Measurements from ENCODE around the gene DISP2.
A peak's percentile ranks its signal among the peaks of the same experiment; 100 is the strongest.

DISP2 gene

GRCh38 chr15:40327457-40327856 is 30.6 kb upstream of the DISP2 start:
- no peak for DNase-seq

DNA sequence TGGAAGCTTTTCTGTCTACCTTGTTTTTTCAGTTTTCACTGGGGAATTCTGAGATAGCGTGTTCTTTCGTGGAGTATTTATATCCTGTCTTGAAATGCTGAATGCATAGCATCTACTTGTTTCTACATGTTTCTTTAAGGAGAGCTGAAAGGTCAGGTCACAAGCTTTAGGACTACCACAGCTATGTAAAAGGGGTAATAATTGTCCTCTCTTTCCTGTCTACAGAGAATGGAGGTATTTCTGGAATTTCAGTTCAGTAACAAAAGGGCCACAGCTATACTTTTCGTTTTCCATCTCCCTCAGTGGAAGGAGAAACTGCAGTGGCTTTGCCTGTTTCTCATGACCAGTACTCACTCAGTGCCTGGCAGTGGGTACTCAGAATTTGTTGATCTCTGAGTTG is 29.8 kb upstream of the DISP2 start:
- DNase-seq, result no peak

GRCh38 chr15:40328751-40329150 is 29.3 kb upstream of the DISP2 start:
- DNase-seq, result no peak

GRCh38 chr15:40329804-40330203 is 28.2 kb upstream of the DISP2 start:
- no peak for DNase-seq

DNA sequence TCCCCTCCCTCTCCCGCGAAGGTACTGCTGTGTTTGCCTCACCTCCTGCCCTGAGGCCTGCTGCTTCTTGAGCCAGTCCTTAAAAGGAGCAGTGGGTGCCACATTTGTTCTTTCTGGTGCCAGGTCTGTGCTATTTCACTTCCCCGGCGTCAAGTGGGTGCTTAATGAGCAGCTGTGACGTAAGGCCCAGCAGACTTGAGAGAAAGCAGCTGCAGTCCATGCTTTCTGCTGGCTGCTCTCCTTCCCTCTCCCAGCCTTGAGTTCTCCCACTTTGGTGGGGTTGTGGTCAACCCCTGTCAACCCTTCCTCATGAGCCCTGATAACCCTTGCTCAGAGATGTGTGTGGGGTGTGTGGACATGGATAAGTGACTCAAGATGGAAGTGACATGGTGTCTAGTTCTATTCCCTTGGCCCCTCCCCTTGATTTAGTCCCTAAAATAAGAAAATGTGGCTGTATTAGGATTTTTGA is 27.6 kb upstream of the DISP2 start:
- no peak for DNase-seq

DNA sequence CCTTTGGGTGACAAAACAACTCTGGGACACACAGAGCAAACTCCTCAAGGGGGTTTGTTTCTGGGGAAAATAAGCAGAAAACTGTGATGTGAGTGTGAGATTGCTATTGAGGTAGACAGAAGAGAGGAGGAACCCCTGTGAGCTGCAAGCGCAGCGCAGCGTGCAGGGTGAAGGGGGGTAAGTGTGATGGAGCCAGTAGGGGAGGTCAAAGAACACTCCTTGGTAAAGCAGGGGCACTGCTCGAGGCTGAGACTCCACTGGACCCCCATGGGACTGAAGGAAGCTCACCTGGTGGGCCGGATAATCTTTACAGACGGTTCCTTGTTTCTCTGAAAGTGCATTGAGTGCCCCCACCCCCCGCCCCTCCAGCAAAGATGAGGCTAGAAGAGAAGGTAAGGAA is 27.0 kb upstream of the DISP2 start:
- no peak for DNase-seq

GRCh38 chr15:40331637-40332036 is 26.4 kb upstream of the DISP2 start:
- DNase-seq, result no peak

- DNase-seq, result no peak
These were observed 25.8 kb upstream of the DISP2 start for GRCh38 chr15:40332113-40332781.

DNA sequence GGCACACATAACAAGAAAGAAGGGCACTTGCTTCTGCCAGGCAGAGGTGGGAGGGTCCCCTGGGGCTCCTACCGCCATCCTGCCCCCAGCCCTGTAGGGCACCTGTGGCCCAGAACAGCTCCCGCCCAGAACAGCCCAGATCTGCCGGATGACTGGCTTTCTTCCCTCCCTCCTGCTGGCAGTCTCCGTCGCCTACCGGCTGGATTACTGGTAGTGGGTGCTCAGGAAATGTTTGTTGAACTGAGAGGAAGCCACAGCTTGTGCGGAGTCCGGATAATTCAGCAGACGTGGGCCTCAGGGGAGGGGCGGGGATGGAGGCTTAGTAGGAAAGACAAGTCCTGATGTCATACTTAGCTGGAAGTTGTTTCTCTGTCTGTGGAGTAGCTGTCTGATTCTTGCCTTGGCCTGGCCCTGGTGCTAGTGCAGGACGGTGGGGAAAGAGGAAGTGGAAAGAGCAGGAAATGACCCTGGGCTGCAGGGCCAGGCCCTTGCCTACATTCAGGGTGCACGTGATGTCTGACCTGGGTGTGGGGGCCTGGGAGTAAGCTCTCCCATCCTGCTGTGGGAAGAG is 24.0 kb upstream of the DISP2 start:
- peak; percentile 44 for DNase-seq

DNA sequence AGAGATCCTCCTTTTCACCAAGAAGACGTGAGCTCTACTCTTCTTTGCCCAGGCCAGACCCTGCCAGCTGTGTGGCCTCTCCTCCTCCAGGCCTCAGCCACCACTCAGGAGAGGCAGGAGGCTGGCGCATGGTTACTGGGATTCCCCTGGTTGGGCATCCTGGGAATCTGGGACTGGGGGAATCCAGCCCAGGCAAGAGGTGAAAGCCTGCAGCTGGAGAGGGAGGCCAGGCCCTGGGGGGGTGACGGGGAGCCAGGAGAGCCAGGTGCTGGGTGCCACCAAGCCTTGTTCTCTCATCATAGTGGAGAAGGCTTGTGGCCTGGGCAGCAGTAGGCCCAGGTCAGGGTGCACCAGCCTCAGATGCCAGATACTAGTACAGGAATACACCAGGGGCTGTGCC is 23.5 kb upstream of the DISP2 start:
- DNase-seq, result no peak

DNA sequence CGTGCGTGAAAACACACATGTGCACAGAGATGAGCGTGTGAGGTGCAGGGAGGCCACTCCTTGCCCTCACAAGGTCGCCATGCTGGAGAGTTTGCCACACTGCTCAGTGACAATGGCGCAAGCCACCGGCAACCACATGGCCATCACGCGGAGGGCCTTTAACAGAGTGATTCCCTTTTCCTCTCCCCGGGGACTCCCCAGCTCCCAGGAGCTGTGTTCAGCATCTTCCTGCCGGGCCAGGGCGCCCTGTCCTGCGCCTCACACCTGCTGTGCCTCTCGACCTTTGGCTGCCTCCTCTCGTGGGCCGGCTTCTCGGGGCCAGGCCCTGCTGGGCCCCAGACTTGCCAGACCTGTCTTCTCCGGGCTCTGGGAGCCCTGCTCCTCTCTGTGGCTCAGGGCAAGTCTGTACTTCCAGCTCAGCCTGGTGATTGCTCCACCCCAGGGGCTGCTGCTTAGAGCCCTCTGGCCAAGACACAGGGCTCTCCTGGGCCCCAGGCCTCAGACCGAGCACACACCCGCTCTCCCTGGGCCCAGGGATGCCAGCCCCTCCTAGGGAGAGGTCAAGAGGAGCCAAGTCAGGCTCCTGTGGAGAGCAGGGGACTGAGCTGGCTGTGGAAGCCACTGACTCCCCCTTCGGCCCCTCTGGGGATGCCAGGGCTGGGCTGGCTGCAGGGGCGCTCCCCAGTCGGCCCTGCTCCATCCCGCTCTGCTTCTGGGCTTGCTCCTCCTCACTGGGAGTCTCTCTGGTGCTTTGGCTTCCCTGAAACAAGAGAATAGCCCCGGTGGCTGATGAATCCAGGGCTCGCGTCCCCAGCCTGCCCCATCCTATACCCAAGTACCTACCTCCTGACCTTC is 22.9 kb upstream of the DISP2 start:
- no peak for DNase-seq

- no peak for DNase-seq
These were observed 21.9 kb upstream of the DISP2 start for GRCh38 chr15:40335938-40336743.

DNA sequence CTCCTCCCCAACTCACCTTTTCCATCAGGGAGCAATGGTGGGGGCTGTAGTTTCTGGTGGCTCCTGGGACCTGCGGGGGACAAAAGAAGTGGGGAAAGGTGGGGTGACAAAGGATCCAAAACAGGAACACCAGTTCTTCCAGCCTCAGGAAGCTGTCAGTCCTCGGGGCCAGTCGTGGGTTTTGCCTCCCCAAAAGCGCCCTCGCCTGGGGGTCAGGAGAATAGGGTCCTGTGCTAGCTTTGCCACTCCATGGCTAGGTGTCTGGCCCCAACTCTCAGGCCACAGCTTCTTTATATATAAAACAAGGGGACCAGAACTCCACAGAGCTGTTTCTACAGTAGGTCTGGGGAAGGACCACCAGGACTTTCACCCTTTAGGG is 21.3 kb upstream of the DISP2 start:
- no peak for DNase-seq

DNA sequence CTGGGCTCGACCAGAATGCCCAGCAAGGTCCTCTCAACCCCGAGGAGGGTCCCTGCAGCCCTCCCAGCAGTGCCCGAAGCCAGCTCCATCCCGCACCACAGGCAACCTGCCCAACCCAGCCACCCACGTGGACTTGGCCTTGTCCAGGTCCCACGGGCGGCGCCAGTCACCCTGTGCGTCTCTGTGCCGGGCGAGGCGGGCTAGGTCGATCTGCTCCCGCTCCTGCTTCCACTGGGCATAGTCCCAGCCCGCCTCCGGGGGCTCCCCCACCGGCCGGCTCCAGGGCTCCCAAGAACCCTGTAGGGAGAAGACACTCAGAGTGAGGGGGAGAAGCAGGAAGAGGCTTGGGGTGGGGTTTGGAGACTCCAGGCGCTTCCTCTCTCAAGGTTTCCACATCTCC is 20.4 kb upstream of the DISP2 start:
- no peak for DNase-seq

DNA sequence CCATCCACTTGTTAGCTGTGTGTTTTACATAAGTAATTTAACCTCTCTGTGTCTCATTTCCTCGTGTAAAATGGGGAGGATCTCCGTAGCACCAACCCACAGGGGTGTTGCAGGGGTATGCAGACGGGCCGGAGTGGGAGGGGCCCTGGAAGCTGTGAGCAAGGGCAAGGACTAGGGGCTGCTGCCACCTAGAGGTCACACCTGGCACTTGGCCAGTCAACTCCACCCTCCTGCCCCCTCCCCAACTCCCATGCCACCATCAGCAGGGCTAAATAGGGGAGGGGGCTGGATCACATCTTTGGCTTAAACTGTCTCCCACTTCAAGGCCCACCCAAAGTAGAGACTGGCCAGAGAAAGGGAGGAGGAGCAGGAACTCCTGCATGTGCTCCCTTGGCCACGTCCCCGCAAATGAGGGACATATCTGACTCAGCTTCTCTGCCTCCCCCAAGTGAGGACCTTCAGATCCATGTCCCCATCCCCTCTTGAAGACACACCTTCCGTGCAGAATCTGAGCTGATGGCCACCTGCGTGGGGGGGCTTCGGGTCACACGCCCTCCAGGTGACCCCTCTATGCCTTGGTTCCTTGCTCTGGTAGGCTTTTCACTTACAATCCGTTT is 19.9 kb upstream of the DISP2 start:
- DNase-seq, result peak; percentile 82

- no peak for DNase-seq
These were observed 18.9 kb upstream of the DISP2 start for GRCh38 chr15:40338921-40339620.

DNA sequence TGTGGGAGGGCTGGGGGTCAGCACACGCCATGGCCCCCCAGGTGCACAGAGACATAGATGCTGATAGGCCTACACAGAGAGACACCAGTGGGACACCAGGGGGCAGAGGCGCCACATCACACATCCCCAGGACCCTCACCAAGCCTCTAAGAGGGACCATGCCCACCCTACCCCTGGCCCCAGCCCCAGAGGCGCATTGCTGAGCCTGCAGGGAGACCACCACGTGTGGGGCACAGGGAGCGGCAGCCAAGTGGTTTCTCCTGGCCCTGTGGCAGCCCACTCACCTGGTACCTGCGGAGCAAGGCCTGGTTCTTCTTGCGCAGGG is 18.4 kb upstream of the DISP2 start:
- no peak for DNase-seq

DNA sequence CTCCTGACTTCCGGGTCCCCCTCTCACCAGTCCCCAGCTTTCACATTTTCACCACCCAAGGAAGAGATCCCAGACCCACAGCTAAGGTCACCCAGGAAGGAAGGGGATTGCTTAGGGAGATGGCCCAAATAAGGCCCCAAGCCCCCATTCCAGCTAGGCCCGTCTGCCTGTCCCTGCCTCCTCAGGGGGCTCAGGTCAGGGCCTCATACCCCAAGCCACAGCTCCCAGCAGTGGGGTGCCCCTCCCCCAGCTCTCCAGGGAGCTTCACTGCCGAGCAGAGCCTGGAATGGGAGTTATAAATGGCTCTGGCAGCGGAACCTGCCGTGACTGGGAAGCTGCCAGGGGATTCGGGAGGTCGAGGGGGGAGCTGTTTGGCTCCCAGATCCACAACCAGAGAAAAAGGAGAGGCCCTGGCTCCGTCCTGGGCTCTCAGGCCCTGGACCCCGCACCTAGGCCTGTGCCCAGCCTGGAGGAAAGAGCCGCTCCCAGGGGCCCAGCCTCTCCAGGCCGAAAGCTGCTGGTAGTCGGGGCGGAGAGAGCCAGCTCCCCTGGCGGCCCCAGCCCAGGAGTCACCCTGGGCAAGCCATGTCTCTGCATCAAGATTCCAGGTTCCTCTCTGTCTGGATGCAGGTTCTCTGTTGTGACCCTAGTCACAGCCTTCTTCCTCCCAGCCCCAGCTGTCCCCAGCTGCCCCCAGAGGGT is 17.8 kb upstream of the DISP2 start:
- no peak for DNase-seq

GRCh38 chr15:40340740-40341400 is 17.1 kb upstream of the DISP2 start, which contains the start of gene CCDC9B:
CCDC9B (minus strand) TSS chr15:40340939; CDS start chr15:40340819, 120 bp downstream.
- DNase-seq, result no peak

- DNase-seq, result no peak
These were observed 15.4 kb upstream of the DISP2 start for GRCh38 chr15:40342416-40343320.

Measured in stimulated activated CD4-positive, alpha-beta T cell treated with anti-CD3 and anti-CD28 coated beads, Interleukin-1b, Interleukin-23, amount 100 ng/mL, for 48 hours (primary cell).